IPS-NIHi7 (cell line): ENCODE measurements around the gene SERPINB13.
A peak's percentile ranks its signal among the peaks of the same experiment; 100 is the strongest.

Experiments
- DNase-seq: peaks from one replicate; pipeline ENCODE4 v3.0.0; 2012; ENCODE audit warnings: mixed read lengths; ENCODE audit errors: extremely low spot score

SERPINB13 gene, protein sequence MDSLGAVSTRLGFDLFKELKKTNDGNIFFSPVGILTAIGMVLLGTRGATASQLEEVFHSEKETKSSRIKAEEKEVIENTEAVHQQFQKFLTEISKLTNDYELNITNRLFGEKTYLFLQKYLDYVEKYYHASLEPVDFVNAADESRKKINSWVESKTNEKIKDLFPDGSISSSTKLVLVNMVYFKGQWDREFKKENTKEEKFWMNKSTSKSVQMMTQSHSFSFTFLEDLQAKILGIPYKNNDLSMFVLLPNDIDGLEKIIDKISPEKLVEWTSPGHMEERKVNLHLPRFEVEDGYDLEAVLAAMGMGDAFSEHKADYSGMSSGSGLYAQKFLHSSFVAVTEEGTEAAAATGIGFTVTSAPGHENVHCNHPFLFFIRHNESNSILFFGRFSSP

DNA sequence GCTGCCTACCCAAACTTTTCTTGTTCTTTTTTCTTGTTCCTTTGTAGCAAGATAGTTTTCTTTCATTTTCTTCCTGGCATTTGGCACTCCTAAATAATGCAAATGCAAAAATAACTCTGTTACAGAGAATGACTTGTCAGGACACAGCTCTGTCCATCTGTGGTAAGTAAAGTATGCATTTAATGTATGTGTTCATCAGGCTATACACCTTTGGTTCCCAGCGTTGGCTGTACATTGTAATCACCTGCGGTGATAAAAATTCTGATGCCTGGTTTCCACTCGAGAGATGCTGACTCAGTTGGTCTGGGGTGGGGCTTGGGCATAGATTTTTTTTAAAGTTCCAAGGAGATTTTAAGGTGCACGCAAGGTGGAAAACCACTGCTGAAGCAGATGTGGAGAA lies at the start of gene SERPINB13:
Gene SERPINB13, plus strand, starts transcription at position 378 of the 400 bp plus-strand sequence. CDS start 1,325 bp downstream, outside the sequence.
- no peak for DNase-seq

DNA sequence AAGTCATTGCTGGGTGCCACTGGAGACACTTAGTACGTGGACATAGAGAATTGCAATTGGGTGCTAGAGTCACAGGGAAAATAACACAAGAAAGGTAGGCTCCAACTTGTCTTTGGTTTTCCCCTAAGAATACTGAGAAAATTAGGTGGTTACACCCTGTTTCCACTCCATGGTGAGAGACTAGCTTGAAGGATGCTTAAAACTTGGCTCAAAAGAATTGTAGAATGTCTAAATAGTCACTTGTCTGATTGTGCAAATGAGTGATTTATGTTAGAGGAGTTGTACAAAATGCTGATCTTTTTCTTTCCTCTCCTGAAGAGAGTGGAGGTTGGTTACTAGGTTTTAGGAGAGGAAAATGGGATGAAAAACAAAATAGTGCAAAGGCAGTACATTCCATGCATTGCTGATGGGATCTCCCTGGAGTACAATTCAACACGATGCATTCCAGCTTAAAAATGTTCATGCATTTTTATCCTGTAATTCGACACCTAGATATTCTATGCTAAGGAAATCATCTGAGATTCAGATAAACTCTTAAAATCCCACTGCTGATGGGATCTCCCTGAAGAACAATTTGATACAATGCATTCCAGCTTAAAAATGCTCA lies 47.1 kb upstream of the SERPINB13 start:
- DNase-seq: no peak

DNA sequence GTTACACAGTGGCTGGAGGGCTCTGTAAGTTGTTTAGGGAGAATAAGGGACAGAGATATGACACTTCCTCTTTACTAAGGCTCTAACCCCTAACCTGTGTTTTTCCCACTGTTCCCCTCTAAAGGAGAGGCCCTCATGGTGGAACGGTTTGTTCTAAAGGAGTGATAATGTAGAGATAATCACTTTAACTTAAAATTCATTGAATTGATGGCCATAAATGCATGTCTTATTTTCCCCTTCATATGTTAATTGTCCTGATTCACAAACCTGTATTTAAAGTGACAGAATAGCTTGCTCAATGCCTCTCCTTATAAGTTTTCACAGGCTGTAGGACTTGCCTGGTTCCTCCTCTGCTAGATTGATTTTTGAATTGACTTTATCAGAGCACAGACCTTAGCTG lies 45.1 kb upstream of the SERPINB13 start, which contains the start of gene SERPINB12:
Gene SERPINB12, plus strand, starts transcription at position 301 of the 400 bp plus-strand sequence. CDS start 13,791 bp downstream, outside the sequence.
- DNase-seq: no peak

DNA sequence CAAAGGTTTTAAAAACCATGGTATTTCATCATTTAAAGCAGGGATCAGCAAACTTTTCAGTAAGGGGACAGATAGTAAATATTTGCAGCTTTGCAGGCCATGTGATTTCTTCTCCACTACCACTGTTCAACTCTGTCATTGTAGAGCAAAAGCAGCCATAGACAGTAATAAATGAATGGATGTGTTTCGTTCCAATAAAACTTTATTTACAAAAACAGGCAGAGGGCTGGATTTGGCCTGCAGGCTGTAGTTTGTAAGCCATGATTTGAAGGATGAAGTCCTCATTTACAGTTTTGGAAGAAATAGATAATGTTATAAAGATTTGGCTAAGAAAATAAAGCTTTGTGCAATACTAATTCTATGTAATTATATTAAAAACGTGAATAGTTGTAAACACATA lies 43.1 kb upstream of the SERPINB13 start:
- no peak for DNase-seq

DNA sequence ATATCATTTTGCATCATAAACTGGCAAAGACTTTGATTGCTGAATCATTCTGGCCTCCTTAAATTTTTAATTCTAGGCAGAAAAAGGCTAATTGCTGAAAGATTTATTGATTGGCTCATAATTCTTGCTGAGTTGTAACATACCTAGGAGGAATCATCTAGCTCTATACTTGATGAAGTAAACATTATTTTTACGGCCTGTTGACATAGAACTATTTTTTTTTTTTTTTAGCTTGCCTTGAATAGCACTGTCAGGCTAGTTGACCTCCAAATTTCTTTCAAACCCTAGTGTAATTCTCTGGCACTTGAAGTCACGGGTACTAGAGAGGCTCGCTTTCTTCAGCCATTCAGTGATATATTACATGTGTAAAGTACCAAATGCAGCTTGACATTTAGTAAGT lies 42.1 kb upstream of the SERPINB13 start:
- no peak for DNase-seq

DNA sequence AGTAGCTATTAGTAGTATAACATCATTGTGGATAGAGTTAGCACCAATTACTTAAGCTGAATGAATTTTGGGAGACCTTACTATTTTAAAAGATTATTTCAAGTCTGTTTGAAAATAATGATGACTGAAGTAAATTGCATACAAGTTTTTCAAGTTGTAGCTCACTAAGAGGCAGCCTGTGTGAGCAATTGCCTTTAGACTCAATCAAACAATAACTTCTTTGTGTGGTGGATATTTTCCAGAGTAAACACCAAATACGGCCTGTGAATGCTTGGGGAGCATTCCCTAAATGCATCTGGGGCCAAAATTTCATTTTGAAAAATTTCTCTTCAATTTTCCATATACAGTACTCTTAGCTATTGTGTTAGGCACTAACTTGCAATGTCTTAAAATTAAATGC lies 37.1 kb upstream of the SERPINB13 start:
- DNase-seq: no peak

DNA sequence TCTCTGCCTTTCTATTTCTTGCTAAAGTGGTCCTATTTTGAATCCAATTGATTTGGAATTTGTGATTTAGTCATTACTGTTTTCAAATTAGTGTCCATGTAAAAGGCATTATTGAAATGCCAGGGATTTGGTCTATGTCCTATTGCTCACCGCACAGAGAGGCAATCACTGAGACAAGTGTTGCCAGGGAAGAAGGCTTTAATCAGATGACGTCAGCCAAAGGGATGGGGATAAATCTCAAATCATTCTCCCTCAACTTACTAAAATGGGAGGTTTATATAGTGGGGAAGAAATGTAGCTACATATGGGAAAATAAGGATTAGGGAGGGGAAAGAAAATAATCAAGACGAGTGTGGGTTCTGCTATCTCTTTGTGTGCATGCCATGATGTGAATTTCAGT lies 35.4 kb upstream of the SERPINB13 start:
- DNase-seq: no peak

DNA sequence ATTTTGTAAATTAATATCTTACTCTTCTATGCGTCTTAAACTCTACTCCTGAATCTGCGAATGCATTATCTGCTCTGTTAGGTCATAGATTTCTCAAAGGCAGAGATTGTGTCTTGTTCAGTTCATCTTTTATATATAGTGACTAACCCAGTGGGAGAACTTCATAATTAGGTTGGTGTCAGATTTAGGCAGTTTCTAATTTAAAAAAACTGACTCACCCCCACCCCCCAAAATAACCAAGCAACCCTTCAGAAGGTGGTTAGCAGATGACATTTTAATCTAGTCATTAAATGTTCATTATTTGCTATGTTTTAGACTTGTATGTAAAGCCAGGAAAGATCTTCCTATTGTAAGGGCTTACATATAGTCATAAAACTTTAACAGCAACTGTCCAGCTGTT lies 34.6 kb upstream of the SERPINB13 start:
- no peak for DNase-seq

DNA sequence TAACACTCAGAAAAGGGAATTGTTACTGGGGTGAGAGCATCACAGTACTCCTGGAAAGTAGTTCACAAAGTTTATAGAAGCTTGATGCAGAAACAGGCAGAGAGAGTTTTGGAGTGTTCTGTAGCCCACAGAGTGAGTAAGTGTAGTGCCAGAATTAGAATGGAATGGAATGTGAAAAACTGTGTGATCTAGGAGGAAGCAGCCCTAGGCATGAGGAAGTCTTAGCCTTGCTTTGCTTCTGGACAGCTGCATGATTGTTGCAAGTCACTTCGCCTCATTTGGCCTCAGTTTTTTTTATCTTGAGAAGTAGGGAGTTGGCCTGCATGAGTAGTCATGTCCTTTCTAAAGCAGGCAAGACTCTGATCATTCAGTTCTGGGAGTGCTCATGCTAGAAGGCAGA lies 34.1 kb upstream of the SERPINB13 start:
- no peak for DNase-seq

DNA sequence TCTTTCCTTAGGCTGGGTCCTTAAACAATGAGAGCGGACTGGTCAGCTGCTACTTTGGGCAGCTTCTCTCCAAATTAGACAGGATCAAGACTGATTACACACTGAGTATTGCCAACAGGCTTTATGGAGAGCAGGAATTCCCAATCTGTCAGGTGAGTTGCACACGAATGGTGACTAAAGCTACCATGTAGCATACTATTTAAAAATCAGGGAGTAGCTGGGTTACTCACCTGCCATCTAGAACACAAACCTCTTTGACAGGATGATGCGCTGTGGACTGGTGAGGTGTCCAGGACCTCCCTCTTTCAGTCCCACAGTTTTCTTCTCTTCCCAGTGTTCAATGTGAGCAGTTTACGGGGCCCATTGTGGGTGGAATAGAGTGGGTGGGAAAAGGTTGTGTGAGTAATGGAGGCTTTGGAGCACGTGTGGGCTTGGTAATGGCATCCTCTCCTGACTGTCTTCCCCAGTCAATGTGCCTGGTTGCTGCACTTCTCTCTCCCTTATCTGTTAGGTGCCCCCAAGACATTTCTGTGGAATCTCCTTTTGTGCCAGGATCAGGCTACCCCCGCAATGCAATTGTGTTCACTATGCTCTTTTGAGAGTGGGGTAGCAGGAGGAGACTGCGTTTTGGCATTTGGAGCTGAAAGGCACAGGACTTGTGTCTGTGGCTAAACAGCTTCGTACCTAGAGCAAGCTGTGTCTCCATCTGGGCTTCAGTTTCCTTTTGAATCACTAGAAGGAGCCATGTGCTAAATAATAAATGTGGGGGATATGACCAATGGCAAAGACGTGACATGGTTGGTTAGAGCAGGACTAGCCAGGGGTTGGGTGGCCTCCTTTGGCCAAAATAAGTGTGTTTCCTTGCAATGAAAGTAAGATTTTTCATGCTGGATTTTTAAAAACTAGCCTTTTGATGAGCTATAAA lies 27.3 kb upstream of the SERPINB13 start:
- DNase-seq: no peak

DNA sequence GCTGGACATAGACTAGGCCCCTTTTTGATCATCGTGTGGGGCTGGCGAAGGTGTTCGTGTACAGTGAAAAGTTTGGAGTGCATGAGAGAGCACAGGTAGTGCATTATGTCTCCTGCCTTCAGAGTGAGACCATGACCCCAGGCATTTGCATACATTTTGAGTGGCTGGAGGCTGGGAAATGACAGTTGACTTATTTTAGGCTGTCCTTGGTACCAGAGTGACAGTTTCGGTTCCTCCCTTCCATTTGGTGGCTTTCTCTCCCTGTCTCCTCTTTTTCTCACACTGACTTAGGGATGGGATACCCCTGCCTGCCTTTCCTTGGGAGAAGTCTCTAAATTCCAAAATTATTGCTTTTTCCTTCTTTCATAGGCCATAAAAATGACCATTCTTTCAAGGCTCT lies 24.9 kb upstream of the SERPINB13 start:
- DNase-seq: no peak

DNA sequence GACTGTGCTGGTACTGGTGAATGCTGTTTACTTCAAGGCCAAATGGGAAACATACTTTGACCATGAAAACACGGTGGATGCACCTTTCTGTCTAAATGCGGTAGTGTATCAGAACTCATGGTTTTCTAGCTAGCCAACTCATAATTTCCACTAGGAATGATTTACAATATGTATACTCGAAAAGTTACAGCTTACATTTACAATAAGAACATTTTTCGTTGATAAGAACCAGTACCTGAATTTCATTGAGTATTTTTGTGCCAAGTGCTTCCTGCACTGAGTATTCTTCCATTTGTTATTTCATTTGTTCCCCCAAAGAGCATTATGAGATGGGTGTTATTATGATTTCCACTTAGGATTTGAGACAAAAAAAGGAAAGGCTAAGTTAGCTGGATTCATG lies 23.1 kb upstream of the SERPINB13 start:
- no peak for DNase-seq

DNA sequence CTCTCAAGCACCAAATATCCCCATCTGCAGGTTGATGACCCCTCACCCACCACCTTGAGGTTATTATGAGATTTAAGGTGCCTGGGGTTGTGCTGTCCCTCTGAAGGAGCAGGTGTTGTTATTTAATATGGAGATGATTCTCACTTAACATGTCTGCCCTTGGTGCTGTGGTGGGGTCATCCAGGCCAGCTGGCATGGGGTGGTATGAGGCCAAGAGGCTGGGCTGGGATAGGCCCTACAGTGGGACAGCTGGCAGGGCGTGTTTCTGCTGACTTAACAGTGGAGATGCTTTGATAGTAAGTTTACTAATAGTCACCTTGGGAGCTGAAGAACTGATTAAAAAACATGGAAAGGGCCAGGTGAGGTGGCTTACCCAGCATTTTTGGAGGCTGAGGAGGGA lies 22.6 kb upstream of the SERPINB13 start:
- no peak for DNase-seq

DNA sequence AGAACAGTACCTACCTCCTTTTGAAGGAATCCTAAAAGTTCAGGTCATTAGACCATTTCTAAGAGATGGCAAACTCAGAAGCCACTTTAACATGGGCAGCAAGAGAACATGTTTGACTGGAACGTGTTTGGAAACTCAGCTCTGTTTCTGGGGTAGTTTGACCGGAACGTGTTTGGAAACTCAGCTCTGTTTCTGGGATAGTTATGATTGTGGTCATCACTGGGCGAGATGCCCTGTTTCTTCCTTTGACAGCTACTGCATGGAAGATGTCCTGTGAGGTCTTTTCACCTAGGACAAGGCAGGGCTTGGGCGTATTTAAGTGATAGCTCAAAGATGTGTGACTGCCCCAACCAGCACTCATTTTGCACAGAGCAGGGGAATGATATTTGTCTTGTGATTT lies 19.9 kb upstream of the SERPINB13 start:
- no peak for DNase-seq

DNA sequence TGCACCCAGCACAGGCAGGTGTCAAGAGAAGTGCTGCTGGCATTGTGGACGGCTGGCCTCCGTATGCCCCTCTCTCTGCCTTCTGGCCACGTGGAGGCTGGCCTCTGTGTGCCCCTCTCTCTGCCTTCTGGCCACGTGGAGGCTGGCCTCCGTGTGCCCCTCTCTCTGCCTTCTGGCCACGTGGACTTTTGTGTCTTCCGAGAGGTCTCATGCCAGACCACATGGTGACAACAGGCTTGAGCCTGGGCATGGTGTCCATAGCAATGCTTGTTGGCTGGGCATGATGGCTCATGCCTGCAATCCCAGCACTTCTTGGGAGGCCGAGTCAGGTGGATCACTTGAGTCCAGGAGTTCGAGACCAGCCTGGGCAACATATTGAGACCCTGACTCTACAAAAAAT lies 19.3 kb upstream of the SERPINB13 start:
- DNase-seq: no peak

DNA sequence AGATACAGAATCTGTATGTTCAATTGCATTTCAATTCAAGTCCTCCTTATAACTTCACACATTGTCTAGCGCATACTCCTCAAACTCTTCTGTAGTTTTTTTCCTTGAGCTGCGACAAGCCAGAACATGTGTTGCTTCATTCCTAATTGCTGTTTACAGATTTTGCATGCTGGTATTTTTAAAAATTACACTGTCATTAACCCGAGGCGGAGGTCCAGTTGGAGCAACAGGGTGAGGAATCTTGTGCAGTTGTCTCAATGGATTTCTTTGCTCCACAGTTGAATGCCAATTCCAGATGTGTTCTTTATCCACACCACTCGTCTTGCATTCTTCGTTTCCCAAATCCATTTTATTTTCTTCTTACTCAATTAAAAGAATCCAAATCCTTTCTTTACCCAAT lies 16.4 kb upstream of the SERPINB13 start:
- DNase-seq: no peak

DNA sequence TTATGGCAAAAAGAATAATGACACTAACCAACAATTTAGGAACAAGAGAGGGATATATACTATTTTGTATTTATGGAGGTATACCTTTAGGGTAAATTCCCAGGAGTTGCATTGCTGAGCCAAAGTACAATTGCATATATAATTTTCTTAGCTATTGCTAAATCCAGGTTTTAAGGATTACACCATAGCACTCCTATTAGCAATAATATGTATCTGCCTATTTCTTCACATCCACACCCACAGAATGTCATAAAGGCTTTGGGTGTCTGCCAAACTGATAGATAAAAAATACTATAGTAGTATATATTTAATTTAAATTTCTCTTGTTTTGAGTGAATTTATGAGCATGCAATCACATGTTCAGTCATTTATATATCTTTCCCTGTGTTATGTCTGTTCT lies 11.5 kb upstream of the SERPINB13 start:
- no peak for DNase-seq

DNA sequence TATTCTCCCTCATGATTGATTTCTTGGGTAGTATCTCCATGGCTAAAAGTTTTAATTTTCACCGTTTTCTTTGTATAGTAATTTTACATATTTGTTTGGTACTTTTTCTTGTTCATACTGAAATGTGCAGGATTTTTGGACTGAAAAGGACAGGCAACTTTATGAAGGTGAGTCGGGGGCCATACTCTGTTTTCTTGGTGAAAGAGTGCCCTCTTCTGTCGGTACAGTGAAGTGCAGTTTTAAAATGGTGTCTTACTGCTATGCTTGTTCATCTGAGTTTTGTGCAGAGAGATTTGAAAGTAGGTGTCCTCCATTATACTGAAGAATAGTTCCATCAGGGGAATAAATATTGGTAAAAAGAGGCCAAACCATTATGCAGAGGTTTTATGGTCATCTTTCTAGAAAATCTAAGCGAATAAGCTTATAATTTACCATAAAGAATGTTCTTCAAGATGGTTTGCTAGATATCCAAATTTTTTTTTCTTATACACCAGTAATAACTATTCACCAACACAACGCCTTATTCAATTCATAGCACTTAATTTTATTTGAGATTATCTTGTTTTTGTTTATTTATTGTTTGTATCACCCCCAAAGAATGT lies 8.7 kb upstream of the SERPINB13 start:
- DNase-seq: peak; percentile 31

DNA sequence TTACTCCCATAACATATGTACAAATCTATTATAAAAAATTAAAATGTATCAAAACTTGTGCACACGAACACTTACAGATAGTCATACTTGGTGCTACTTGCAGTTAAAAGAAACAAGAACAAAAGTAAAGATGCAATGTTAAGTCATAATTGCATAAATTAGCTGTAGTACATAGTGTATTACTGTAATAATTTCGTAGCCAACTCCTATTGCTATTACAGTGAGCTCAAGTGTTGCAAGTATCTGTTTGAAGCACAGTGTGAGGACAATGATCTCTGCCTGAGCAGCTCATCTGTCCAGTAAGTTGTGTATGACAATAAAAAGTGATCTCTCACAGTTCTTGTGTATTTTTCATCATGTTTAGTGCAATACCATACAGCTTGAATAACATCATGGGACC lies 7.5 kb upstream of the SERPINB13 start:
- DNase-seq: no peak

DNA sequence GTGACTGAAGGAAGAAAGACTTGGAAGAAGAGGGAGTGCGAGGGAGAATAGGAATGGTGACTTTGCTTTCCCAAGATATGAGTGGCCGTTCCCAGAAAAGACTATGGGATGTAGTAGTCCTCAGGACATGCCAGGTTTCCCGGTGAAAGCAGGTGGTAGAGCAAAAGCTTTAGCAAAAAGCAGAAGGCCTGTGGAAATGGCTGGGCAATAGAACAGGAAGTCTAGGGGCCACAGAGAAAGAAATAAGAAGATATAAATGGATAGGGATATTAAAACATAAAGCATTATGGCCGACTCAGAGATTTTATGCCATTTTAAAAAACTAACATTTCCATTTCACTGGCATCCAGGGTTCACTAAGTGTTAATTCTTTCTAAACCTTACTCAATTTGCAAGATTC lies 1.2 kb upstream of the SERPINB13 start:
- DNase-seq: no peak

DNA sequence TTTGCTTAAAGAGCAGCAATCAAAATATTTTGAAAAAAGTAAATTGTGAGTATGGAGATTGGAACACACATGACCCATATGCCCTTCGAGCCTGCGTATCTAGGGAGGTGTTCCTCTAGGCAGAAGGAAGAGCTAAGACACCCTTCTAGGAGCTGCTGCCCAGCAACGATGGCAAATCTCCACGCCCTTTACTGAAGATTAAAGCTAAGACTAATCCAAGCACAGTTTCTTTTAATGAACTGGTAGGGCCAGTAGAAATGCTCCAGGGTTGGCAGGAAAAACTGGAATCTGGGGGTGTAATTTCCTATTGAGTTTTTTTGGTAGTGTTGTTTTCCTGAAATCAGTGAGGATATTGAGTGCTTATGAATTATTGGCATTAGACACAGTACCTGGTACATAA lies 712 bp upstream of the SERPINB13 start:
- no peak for DNase-seq

DNA sequence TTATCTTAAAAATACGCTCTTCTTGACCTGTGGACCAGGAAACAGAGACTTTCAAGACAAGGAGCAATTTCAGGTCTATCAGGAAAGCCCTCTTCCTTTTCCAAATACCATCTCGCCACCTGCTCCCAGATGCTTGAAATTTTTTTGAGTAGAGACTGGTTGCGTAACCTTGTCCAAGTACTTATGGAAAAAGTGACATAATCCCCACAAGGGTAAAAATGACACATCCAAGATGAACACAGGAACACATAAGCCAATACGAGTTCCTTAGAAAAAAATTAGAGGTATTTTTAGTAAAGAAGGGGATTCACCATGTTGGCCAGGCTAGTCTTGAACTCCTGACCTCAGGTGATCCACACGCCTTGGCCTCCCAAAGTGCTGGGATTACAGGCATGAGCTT lies 1.8 kb downstream of the SERPINB13 start:
- no peak for DNase-seq
